NCI-H1092 treated with DMSO at 0.1 percent for 48 hours (cell line): ENCODE data around the gene PRAC2.
"Not testable (repeated sequence)": the region's sequence is repeated elsewhere in the genome, so short reads cannot be mapped to it uniquely, and the experiment has no call there.

ENCODE experiments used
- DNase-seq: peaks from one replicate; lab custom pipeline; 2025; lab: John Stamatoyannopoulos, UW

Gene PRAC2

GRCh38 chr17:48722915-48723422 is at the start of gene PRAC2:
Gene PRAC2, plus strand, starts transcription at chr17:48723185. Its CDS starts 1,226 bp downstream, at chr17:48724411.
- no peak for DNase-seq

DNA sequence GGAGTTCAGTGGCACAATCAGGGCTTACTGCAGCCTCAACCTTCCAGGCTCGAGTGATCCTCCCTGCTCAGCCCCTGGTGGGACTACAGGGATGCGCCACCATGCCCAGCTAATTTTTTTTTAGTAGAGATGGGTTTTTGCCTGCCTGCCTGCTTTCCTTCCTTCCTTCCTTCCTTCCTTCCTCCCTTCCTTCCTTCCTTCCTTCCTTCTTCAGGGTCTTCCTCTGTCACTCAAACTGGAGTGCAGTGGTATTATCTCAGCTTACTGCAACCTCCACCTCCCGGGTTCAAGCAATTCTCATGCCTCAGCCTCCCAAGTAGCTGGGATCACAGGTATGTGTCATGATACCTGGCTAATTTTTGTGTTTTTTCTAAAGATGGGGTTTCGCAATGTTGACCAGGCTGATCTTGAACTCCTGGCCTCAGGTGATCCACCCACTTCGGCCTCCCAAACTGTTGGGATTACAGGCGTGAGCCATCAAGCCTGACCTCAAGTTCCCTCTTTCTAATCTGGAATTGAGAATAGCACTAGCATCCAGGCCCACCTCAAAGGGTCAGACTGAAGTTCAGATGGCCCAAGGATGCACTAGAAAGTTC is 45.9 kb upstream of the PRAC2 start:
- no peak for DNase-seq

- DNase-seq: peak; percentile 63
Observed at GRCh38 chr17:48678141-48678971, 44.6 kb upstream of the PRAC2 start.

DNA sequence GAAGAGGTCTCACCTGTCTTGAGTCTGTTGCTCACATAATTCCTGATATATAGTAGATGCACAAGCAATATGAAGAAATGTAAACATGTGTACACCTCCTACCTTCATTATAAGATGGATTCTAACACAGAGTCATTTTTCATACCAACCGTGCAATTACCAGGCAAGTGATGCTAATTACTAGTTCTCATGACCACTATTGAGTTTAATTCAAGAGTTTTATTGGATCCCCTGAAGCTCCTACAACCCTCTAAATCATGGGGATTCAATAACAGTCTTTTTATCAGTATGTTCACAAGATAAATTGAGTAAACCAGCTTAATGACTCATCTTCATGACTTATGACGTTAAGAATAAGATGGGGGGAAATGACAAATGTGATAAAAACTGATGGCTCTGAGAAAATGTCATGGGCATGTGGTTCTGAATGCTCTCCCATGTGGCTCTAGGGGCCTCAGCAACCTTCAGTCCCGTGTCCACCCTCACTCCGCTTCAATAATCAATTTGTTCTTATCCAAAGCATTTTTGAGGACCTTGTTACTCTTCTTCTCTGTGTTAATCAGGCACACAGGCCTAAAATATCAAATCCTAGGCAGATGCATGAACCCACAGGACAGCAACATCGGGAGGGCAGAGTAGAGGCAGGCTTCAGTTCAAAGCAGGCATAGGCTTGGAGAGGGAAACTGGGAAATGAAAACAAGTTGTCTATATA is 43.4 kb upstream of the PRAC2 start:
- DNase-seq: no peak

GRCh38 chr17:48681609-48682008 is 41.4 kb upstream of the PRAC2 start:
- no peak for DNase-seq

DNA sequence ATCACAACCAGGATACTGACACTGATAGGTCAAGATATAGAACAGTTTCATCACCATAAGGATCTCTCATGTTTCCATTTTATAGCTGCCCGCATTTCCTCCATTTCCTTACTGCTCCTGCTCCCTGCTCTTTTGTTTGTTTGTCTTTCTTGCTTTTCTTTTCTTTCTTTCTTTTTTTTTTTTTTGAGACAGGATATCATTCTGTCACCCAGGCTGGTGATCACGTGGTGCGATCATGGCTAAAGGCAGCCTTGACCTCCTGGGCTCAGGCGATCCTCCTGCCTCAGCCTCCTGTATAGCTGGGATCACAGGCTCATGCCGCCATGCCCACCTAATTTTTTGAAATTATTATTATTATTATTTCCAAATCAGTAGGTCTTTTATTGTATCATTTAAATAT is 32.3 kb upstream of the PRAC2 start:
- no peak for DNase-seq

DNA sequence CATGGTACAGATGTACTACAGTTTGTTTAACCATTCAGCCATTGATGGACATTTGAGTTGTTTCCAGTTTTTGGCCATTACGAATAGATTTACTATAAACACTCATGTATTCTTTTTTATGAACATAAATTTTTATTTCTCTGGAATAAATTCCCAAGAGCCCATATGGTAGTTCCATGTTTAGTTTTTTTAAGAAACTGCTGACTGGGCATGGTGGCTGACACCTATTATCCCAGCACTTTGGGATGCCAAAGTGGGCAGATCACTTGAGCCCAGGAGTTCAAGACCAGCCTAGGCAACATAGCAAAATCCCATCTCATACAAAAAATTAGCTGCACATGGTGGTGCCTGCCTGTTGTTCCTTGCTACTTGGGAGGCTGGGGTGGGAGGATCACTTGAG is 30.9 kb upstream of the PRAC2 start:
- no peak for DNase-seq

DNA sequence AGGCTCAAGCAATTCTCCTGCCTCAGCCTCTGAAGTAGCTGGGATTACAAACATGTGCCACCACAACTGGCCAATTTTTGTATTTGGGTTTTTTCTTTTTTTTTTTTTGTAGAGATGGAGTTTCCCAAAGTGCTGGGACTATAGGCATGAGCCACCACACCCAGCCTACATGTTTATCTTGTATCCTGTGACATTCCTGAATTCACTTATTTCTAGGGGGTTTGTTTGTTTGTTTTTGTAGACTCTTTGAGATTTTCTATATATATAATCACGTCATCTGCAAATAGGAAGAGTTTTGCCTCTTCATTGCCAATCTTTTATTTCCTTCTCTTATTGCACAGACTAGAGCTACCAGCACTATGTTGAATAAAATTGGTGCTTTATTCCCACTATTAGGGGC is 29.8 kb upstream of the PRAC2 start:
- DNase-seq: no peak

DNA sequence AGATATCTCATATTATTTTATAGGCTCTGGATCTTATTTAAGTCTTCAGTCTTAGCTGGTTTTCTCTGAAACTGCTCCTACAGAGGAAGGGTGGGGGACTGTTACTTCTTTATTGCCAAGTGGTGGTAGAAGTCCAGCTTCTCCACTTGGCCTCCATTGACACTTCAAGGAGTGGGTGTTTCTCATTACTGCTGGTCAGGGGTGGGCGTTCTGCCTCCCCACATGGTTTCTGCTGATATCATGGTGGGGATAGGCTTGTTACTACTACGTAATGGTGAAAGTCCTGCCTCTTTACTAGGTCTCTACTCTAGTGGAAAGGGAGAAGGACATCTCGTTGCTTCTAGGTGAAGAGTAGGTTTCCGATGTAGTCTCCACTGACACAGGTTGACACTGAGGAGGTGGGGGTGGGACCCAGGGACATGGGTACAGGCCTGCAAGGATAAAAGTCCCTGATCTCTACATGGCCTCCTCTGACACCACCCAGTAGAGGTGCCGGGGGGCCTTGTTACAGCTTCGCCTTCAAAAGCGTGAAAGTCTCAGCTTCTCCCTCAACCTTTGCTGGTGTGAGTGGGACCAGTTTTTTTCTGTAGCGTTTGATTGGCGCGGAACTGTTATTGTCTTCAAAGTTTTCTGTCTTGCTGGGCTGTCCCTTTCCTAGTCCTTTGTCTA is 21.0 kb upstream of the PRAC2 start:
- no peak for DNase-seq

- DNase-seq: no peak
Observed at GRCh38 chr17:48704361-48705248, 18.4 kb upstream of the PRAC2 start.

DNA sequence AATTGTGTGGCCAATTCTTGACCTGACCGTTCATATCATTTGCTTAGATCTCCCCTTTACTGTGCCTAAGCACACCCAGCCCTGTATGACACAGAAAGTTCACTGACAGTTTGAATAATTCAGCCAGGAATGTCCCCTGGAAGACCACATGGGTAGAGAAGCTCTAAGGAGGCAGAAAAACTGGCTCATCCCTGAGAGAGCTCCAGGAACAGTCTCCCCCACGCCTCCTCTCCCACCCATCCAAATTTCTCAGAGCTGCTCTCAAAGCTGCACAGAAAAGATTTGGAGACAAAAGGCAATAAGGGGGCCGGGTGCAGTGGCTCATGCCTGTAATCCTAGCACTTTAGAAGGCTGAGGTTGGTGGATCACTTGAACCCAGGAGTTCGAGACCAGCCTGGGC is 11.9 kb upstream of the PRAC2 start:
- no peak for DNase-seq

DNA sequence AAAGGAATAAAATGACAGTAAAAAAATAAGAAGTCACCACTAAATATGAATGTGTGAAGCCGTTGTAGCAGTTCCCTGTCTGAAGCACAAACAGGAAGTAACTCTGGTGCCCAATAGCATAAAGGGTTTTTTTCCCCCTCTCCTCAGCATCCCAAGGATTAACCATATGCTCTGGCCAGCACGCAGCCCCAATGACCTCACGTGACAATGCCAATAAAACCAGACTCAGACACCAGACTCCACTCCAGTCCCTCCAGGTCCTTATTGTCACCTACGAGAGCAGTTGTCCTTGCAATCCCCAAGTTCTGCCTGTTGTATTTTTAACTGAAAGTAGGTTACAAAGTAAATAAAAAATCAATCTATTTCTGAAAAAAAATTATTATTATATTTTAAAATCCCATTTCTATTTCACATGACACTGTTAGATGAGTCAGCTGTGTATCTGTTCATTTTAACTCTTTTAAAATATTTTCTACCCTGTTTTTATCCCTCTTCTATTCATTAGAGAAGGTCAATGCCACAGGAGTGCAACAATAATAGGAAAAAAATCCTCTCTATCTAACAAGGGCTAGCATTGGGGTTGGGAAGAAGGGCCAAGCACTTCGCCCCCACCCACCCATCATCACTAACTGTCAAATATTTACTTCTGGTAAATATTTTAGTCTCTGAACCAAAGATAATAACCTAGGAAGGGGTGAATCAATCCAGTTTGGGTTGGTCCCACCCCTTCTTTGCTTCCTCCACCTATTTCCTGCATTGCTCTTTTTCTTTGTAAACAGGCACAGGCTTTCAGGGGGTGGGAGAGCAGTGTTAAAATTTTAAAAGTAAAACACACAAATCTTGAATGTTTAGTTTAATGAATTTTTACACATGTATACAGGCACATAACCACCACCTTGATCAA is 7.2 kb upstream of the PRAC2 start:
- no peak for DNase-seq

DNA sequence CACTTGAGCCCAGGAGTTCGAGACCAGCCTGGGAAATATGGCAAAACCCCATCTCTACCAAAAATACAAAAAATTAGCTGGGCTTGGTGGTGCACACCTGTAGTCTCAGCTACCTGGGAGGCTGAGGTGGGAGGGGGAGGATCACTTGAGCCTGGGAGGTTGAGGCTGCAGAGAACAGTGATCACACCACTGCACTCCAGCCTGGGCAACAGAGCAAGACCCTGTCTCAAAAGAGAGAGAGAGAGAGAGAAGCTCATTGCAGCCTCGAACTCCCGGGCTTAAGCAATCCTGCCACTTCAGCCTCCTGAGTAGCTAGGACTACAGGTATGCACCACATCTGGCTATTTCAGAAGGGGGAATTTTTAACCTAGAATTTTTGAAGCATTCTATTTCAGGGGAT is 6.4 kb upstream of the PRAC2 start:
- not testable (repeated sequence) for DNase-seq

- DNase-seq: no peak
Observed at GRCh38 chr17:48717367-48718226, 5.4 kb upstream of the PRAC2 start.

GRCh38 chr17:48718227-48718760 is 4.7 kb upstream of the PRAC2 start:
- no peak for DNase-seq

DNA sequence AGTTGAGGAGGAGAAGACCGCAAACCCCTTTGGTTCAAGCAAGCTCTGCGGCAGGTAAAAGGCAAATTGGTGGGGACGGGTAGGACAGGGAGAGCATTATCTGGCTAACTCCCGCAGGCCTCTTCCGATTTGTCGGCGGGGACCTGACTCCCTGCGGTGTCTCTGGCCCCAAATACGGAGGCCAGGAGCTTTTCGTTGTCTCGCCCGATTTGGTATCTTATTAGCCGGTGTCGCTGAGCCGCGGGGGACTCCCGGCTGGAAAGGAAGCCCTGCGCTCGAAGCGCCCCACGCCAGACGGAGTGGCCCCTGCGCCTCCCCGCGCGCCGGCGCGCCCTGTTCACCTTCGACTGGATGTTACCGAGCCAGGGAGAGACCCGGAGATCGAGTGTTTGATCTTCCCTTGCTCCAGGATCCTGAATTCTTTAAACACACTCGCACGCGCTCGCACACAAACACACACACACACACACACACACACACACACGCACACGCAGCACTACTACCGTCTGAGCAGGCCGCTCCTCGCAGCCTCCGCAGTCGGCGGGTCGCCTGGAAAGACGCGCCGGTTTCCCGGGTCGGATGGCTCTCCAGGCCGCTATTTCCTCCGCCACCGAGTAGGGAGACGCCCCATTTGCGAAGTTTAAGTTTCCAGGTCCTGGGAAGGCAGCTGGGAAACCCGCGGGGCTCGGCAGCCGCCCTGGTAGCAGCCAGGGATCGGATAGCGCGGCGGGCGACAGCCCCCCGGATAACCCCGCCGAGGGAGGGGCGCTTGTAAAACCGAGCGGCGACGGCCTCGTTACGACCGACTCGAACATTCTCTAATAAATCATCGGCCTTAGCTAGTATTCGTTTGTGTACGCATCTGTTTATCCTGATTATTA is 4.0 kb upstream of the PRAC2 start:
- DNase-seq: no peak

DNA sequence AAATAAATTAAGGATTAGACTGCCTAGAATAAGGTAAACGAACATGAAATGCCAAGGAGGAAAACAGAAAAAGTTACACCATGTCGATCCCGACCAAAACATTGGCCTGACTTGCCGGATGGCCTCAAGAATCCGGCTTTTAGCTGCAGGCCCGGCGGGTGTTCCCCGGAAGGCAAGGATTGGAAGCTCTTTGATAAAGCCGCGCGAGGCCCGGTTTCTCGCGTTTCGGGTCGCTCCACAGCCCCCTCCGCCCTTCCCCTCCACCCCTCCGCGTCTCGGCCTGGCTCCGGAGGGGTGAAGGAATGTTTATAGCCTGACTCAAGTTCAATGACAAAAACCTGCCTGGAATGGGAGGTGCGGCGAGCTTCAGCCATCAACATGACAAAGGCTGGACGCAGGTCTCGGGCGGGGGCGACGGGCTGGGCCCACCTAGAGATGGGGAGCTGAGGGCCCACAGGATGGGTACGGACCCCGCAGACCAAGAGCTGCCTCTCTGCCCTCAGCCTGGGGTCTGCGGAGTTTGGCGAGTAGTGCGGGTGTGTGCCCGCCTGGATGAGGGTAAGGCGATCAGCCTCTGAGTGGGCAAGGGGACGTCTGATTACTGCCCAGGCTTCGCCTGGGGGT is 3.2 kb upstream of the PRAC2 start:
- DNase-seq: no peak
